ENCODE data around the gene ABT1.

- TF ChIP-seq SUZ12 (IDR thresholded peaks at IDR 0.05) (no peak), SP1 (IDR thresholded peaks at IDR 0.05) (no peak), FOXA1 (IDR thresholded peaks at IDR 0.05) (no peak), BHLHE40 (IDR thresholded peaks at IDR 0.05; ENCODE audit: borderline replicate concordance) (no peak), TARDBP (IDR thresholded peaks at IDR 0.05) (no peak), NFRKB (IDR thresholded peaks at IDR 0.05) (no peak), FOXM1 (IDR thresholded peaks at IDR 0.05; ENCODE audit: borderline replicate concordance) (no peak)
Measured at GRCh38 chr6:26569433-26569764, 27.4 kb upstream of the ABT1 start.

Data from HEK293T (cell line).